Measurements from ENCODE around the gene HEBP2. TPM values are rescaled to one million over a fixed set of nuclear protein-coding genes. Genes with fewer than 3 reads are reported as not detected.

Gene HEBP2
- total RNA-seq, 4 donors from 2014 or later, result 37.0 to 80.0 (median 58.0) TPM

GRCh38 chr6:138456401-138456790 is 52.4 kb downstream of the HEBP2 start:
- Histone ChIP-seq H3K27me3 (no peaks in the 10 kb centered on the region), H3K36me3 (no peaks in the 10 kb centered on the region), H3K9me3 (no peaks in the 10 kb centered on the region), H3K4me3 (replicated peaks in 1 of 3) (no peak overlapping the region), H3K4me1 (no peaks in the 10 kb centered on the region), H3K27ac (no peak overlapping the region)
- intact Hi-C loops (cut with DNase I), result no loop called here
- WGBS, 2 donors, result 69 to 86% methylated on average over 6 of the region's 6 CpGs
- DNase-seq, result no peak
- TF ChIP-seq CTCF (IDR thresholded peaks at IDR 0.05) (no peak), POLR2A (IDR thresholded peaks at IDR 0.05) (no peak)

GRCh38 chr6:138461647-138462046 is 57.6 kb downstream of the HEBP2 start:
- Histone ChIP-seq H3K4me1 (no peaks in the 10 kb centered on the region), H3K27me3 (no peaks in the 10 kb centered on the region), H3K27ac (no peak overlapping the region), H3K36me3 (no peaks in the 10 kb centered on the region), H3K4me3 (replicated peaks in 1 of 3) (no peak overlapping the region), H3K9me3 (no peaks in the 10 kb centered on the region)
- intact Hi-C loops (cut with DNase I), result no loop called here
- WGBS, 2 donors, result 100% methylated on average over 1 of the region's 1 CpG
- TF ChIP-seq POLR2A (IDR thresholded peaks at IDR 0.05) (no peak), CTCF (IDR thresholded peaks at IDR 0.05) (no peak)
- no peak for DNase-seq

- no peak for TF ChIP-seq POLR2A (IDR thresholded peaks at IDR 0.05)
- TF ChIP-seq CTCF (IDR thresholded peaks at IDR 0.05), result no peak
- Histone ChIP-seq H3K4me3 (replicated peaks in 1 of 3) (no peak overlapping the region), H3K9me3 (no peaks in the 10 kb centered on the region), H3K36me3 (no peaks in the 10 kb centered on the region), H3K4me1 (no peaks in the 10 kb centered on the region), H3K27ac (no peak overlapping the region), H3K27me3 (no peaks in the 10 kb centered on the region)
- intact Hi-C loops (cut with DNase I), result no loop called here
- WGBS, 2 donors, result 95 to 97% methylated on average over 17 to 20 of the region's 20 CpGs
- no peak for DNase-seq
Measured at GRCh38 chr6:138464085-138464484, 60.1 kb downstream of the HEBP2 start.

- Histone ChIP-seq H3K4me3 (replicated peaks in 1 of 3) (no peak overlapping the region), H3K9me3 (no peaks in the 10 kb centered on the region), H3K4me1 (no peaks in the 10 kb centered on the region), H3K27ac (no peak overlapping the region), H3K36me3 (no peaks in the 10 kb centered on the region), H3K27me3 (no peaks in the 10 kb centered on the region)
- TF ChIP-seq CTCF (IDR thresholded peaks at IDR 0.05) (no peak), POLR2A (IDR thresholded peaks at IDR 0.05) (no peak)
- WGBS, 2 donors, result 70 to 77% methylated on average over 1 of the region's 1 CpG
- DNase-seq, result no peak
- intact Hi-C loops (cut with DNase I), result no loop called here
Measured at GRCh38 chr6:138465007-138465645, 61.1 kb downstream of the HEBP2 start.

- Histone ChIP-seq H3K36me3 (no peaks in the 10 kb centered on the region), H3K4me3 (replicated peaks in 1 of 3) (no peak overlapping the region), H3K9me3 (no peaks in the 10 kb centered on the region), H3K27me3 (no peaks in the 10 kb centered on the region), H3K4me1 (no peaks in the 10 kb centered on the region), H3K27ac (no peak overlapping the region)
- intact Hi-C loops (cut with DNase I), result no loop called here
- no peak for TF ChIP-seq POLR2A (IDR thresholded peaks at IDR 0.05)
- no peak for TF ChIP-seq CTCF (IDR thresholded peaks at IDR 0.05)
- DNase-seq, result no peak
Measured at GRCh38 chr6:138467901-138468300, 63.9 kb downstream of the HEBP2 start.

Measured in thyroid gland (tissue), 4 donors.